WTC11 (cell line): ENCODE results near the gene TPGS2. TPM values are rescaled to one million over a fixed set of nuclear protein-coding genes. Genes with fewer than 3 reads are reported as not detected.

Source experiments
- ATAC-seq: fragments of 200-7000 bp; cut with Tn5 transposase; 2 replicates; pipeline ENCODE4 v1.10.0; 2021; ENCODE audit warnings: mild to moderate bottlenecking, moderate library complexity
- CTCF ChIA-PET: fragments of 300-600 bp; sonication (Branson Sonifier 250); formaldehyde crosslinking; loops from one replicate; lab custom pipeline; 2021; ENCODE audit warnings: antibody characterized with exemption; lab: Charles Lee
- POLR2A ChIA-PET: fragments of 350-600 bp; sonication (Branson Sonifier 250); formaldehyde crosslinking; loops from one replicate; lab custom pipeline; 2021; ENCODE audit warnings: antibody characterized with exemption; lab: Charles Lee
- DNase-seq: peaks from one replicate; pipeline ENCODE4 v3.0.0; 2021; ENCODE audit warnings: low spot score
- H3K27ac Mint-ChIP-seq: 2 replicates; pipeline ENCODE4 v1.8.0; 2021; ENCODE audit warnings: mixed read lengths
- H3K27me3 Mint-ChIP-seq: 2 replicates; pipeline ENCODE4 v1.8.0; 2021; ENCODE audit warnings: low read depth, mild to moderate bottlenecking, moderate library complexity, mixed read lengths
- H3K36me3 Mint-ChIP-seq: 2 replicates; pipeline ENCODE4 v1.8.0; 2021; ENCODE audit warnings: mixed read lengths
- H3K4me1 Mint-ChIP-seq: 2 replicates; pipeline ENCODE4 v1.8.0; 2022; ENCODE audit warnings: mixed read lengths
- H3K4me3 Mint-ChIP-seq: 2 replicates; pipeline ENCODE4 v1.8.0; 2021; ENCODE audit warnings: mild to moderate bottlenecking, moderate library complexity, mixed read lengths
- H3K9me3 Mint-ChIP-seq: 2 replicates; pipeline ENCODE4 v1.8.0; 2021; ENCODE audit warnings: mixed read lengths
- AFF4 ChIP-seq: sonication (generic); formaldehyde crosslinking; IDR thresholded peaks from 2 replicates; pipeline ENCODE4 v1.8.1; 2023; ENCODE audit warnings: mild to moderate bottlenecking, missing genetic modification reagents, borderline replicate concordance
- ATF1 ChIP-seq: sonication (generic); formaldehyde crosslinking; IDR thresholded peaks from 2 replicates; pipeline ENCODE4 v1.8.1; 2023; ENCODE audit warnings: mild to moderate bottlenecking, moderate library complexity, missing genetic modification reagents
- ATF6 ChIP-seq: sonication (generic); formaldehyde crosslinking; IDR thresholded peaks from 2 replicates; pipeline ENCODE4 v1.8.1; 2023; ENCODE audit warnings: mild to moderate bottlenecking, missing genetic modification reagents
- CREM ChIP-seq: sonication (generic); formaldehyde crosslinking; IDR thresholded peaks from 2 replicates; pipeline ENCODE4 v1.8.1; 2022; ENCODE audit warnings: mild to moderate bottlenecking, missing genetic modification reagents, moderate library complexity
- E2F1 ChIP-seq: sonication (generic); formaldehyde crosslinking; IDR thresholded peaks from 2 replicates; pipeline ENCODE4 v1.8.0; 2022; ENCODE audit warnings: mild to moderate bottlenecking, missing genetic modification reagents
- EMX1 ChIP-seq: fragments of 250-450 bp; sonication (Bioruptor Pico); IDR thresholded peaks from 2 replicates; pipeline ENCODE4 v1.8.0; 2021; ENCODE audit warnings: mild to moderate bottlenecking
- FOXP4 ChIP-seq: sonication (generic); formaldehyde crosslinking; IDR thresholded peaks from 2 replicates; pipeline ENCODE4 v1.8.0; 2022; ENCODE audit warnings: mild to moderate bottlenecking, missing genetic modification reagents
- IRF2 ChIP-seq: sonication (generic); formaldehyde crosslinking; IDR thresholded peaks from 2 replicates; pipeline ENCODE4 v1.8.0; 2022; ENCODE audit warnings: low read depth, missing genetic modification reagents, borderline replicate concordance
- JAZF1 ChIP-seq: fragments of 250-450 bp; sonication (Bioruptor Pico); IDR thresholded peaks from 2 replicates; pipeline ENCODE4 v1.9.0; 2021; ENCODE audit warnings: moderate library complexity, mild to moderate bottlenecking, inconsistent platforms
- MLX ChIP-seq: sonication (generic); formaldehyde crosslinking; IDR thresholded peaks from 2 replicates; pipeline ENCODE4 v1.8.1; 2023; ENCODE audit warnings: mild to moderate bottlenecking, missing genetic modification reagents, moderate library complexity
- MXD4 ChIP-seq: fragments of 250-450 bp; sonication (Bioruptor Pico); IDR thresholded peaks from 2 replicates; pipeline ENCODE4 v1.8.0; 2021; ENCODE audit warnings: mild to moderate bottlenecking, moderate library complexity, borderline replicate concordance
- PRDM15 ChIP-seq: sonication (generic); formaldehyde crosslinking; IDR thresholded peaks from 2 replicates; pipeline ENCODE4 v1.8.0; 2022; ENCODE audit warnings: missing genetic modification reagents
- RORB ChIP-seq: fragments of 250-450 bp; sonication (Bioruptor Pico); IDR thresholded peaks from 2 replicates; pipeline ENCODE4 v1.9.0; 2021; ENCODE audit warnings: mild to moderate bottlenecking
- TEAD1 ChIP-seq: sonication (generic); formaldehyde crosslinking; IDR thresholded peaks from 2 replicates; pipeline ENCODE4 v1.8.0; 2022; ENCODE audit warnings: mild to moderate bottlenecking, missing genetic modification reagents
- TEAD4 ChIP-seq: sonication (generic); formaldehyde crosslinking; IDR thresholded peaks from 2 replicates; pipeline ENCODE4 v1.8.0; 2022; ENCODE audit warnings: mild to moderate bottlenecking, missing genetic modification reagents
- TP53 ChIP-seq: sonication (generic); formaldehyde crosslinking; IDR thresholded peaks from 2 replicates; pipeline ENCODE4 v1.8.1; 2023; ENCODE audit warnings: mild to moderate bottlenecking, missing genetic modification reagents
- ZNF138 ChIP-seq: sonication (generic); formaldehyde crosslinking; conservative IDR thresholded peaks from 2 replicates; pipeline ENCODE4 v1.8.1; 2022; ENCODE audit warnings: mild to moderate bottlenecking, moderate library complexity, missing genetic modification reagents
- total RNA-seq: library from RNA; stranded (reverse); gene quantifications from 3 replicates; pipeline ENCODE4 v1.2.3, GENCODE V29; 2021

Gene TPGS2
- total RNA-seq, 1 experiment from 2014 or later: 96.9 TPM

GRCh38 chr18:36772241-36772723 is 56.5 kb downstream of the TPGS2 start:
- Mint-ChIP-seq H3K9me3 (no peaks in the 10 kb centered on the region), H3K27ac (no peak overlapping the region), H3K36me3 (no peaks in the 10 kb centered on the region), H3K4me1 (peaks cover 9% of the 10 kb centered on the region), H3K4me3 (no peak overlapping the region), H3K27me3 (no peaks in the 10 kb centered on the region)
- no peak for TF ChIP-seq IRF2 (CRISPR knock-in tag)
- no peak for TF ChIP-seq RORB (CRISPR knock-in tag)
- TF ChIP-seq ATF1 (CRISPR knock-in tag): no peak
- no peak for TF ChIP-seq MLX (CRISPR knock-in tag)
- no peak for TF ChIP-seq AFF4 (CRISPR knock-in tag)
- no peak for TF ChIP-seq TP53 (CRISPR knock-in tag)
- no peak for TF ChIP-seq E2F1 (CRISPR knock-in tag)
- TF ChIP-seq TEAD4 (CRISPR knock-in tag): no peak
- TF ChIP-seq CREM (CRISPR knock-in tag): no peak
- TF ChIP-seq EMX1 (CRISPR knock-in tag): no peak
- TF ChIP-seq TEAD1 (CRISPR knock-in tag): no peak
- TF ChIP-seq FOXP4 (CRISPR knock-in tag): no peak
- no peak for TF ChIP-seq JAZF1 (CRISPR knock-in tag)
- no peak for TF ChIP-seq MXD4 (CRISPR knock-in tag)
- no peak for TF ChIP-seq PRDM15 (CRISPR knock-in tag)
- TF ChIP-seq ATF6 (CRISPR knock-in tag): no peak
- TF ChIP-seq ZNF138: no peak
- ChIA-PET POLR2A (no interaction called here), CTCF (no interaction called here)
- ATAC-seq (no peak), DNase-seq (no peak)
